Hematopoietic multipotent progenitor cell (in vitro differentiated cells): Measurements from ENCODE around the gene BPIFB4. TPM values are rescaled to one million over a fixed set of nuclear protein-coding genes. Genes with fewer than 3 reads are reported as not detected.
A peak's percentile ranks its signal among the peaks of the same experiment; 100 is the strongest.

ENCODE experiments used
- DNase-seq, 3 donors: peaks; one replicate each; pipeline ENCODE4 v3.0.0-alpha.2; 2011 to 2015; ENCODE audit warnings: low read depth in 2 of 3, low spot score in 2 of 3
- total RNA-seq: library from RNA; depleted of rRNA; stranded (reverse); fragments of >200 nt; gene quantifications from one replicate; pipeline ENCODE4 v1.2.3, GENCODE V29; 2012

BPIFB4 gene
- total RNA-seq, 1 donor, result not detected

DNA sequence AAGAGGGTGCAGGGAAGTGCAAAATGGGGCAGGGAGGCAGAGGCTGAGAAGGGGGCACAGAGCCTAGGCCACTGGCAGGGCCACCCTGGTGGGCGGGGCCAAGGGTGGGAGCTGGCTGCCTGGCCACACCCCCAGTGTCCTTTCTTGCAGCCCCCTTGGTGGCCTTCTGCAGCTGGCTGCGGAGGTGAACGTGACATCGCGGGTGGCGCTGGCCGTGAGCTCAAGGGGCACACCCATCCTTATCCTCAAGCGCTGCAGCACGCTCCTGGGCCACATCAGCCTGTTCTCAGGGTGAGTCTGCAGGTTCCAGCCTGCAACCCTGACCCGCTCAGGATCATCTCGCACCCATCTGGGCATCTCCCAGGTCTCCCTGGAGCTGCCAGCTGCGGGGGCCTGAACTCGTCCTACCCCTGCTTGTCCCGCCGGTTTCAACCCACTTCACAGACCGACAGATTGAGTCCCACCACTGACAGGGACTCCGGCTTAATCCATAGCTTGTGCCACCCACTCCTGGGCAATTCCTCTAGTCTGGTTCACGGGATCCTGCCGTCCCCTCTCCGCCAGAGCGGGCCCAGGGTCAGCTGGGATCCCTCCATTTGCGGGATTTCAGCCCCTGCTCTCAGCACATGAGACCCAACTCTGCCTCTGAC is 19.6 kb upstream of the BPIFB4 start:
- DNase-seq, result no peak

DNA sequence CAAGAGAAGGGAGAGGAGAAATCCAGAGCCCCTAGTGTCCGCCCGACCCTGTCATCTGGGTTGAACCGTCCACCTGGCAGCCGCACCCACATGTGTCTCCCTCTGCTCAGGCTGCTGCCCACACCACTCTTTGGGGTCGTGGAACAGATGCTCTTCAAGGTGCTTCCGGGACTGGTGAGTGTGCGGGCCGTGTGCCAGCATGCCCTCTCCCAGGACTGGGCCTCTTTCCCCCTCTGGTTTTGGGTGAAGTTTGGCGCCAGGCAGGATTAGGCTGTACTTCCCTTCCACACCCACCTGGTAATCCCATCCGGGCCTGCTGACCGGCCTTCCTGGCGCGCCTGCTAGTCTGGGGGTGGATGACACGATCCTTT is 17.8 kb upstream of the BPIFB4 start:
- DNase-seq, result peak in 2 of 3 donors; percentile 26 to 70

DNA sequence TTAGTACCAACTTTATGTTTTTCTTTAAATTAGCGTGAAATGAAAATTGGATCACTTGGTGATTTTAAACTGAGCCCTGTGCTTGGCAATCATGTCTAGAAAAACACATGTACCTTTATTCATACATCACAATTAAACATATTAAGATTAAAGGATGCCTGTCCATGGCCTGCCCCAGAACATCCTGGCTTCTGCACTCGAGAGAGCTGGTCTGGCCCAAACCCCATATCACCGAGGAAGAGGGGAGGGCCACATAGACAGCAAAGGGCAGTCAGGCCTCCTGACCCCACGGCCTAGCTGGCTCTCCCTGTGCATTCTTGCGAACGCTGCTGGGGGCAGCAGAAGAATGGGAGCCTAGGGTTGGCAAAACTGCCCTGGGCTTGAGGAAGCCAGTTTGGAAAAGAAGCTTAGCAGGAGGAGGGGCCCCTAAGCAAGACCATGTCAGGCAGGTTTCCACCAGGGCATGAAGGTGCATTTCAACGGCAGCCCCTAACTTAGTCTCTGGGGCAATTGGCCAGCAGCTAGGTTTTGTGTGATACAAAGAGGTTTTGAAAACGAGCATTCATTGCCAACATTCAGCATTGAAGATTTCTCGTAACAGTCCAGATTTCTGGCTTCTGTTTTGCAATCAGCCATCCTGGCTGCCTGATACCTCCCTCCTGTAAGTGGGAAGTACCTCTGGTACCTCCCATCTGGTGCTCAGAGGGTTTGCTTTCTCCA is 17.2 kb upstream of the BPIFB4 start:
- DNase-seq, result no peak

DNA sequence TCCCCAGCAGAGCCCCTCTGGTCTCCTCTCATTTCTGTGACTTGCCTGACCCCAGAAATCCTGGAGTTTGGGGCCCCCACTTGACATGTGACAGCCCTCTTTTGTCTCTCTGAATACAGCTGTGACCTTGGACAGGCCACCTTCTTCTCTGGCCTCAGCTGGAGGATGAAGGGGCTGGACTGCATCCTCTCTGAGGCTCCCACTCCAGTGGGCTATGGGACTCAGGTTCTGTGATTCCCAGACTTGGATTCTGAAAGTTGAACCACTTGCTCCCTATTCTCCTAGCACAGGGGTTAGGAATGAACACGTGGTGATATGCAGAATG is 16.7 kb upstream of the BPIFB4 start:
- no peak for DNase-seq

DNA sequence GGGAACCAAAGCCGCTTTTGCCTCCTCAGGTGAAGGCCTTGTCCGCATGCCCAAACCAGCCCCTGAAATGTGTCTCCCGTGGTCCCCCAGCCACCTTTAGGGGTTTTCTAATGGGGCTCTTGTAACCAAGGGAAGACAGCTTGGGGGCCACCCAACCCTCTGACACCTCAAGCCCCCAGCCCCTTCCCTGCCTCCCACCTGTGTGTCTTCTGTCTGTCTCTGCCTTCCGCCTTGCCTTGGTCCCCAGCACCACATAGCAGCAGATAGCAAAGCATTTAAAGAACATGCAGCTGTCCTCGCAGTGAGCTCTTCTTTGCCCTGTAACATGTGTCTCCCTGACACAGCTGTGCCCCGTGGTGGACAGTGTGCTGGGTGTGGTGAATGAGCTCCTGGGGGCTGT is 16.2 kb upstream of the BPIFB4 start:
- no peak for DNase-seq

DNA sequence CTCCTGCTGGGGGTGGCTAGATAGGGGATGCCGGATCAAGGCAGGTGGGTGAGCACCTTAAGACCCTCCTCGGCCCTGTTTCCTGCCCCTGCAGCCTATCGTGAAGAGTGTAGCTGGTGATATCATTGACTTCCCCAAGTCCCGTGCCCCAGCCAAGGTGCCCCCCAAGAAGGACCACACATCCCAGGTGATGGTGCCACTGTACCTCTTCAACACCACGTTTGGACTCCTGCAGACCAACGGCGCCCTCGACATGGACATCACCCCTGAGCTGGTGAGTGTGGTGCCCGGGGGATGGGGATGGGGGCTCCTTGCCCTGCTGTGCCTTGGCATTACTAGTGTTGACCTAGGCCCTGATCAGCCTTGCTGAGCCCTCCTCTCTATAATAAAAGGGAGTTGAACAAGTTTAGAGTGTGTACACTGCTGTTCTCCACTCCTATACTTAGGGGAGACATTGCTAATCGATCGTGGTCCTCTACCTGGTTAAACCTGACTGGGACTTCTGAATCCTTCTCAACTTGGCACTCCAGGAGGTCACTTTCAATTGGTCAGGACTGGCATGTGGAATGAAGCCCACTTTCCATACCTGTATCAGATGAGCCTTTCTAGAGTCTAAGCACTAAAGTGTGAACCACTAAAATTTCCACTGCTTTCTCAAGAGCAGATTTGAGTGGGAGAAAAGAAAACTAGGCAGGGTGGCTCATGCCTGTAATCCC is 14.7 kb upstream of the BPIFB4 start:
- no peak for DNase-seq

DNA sequence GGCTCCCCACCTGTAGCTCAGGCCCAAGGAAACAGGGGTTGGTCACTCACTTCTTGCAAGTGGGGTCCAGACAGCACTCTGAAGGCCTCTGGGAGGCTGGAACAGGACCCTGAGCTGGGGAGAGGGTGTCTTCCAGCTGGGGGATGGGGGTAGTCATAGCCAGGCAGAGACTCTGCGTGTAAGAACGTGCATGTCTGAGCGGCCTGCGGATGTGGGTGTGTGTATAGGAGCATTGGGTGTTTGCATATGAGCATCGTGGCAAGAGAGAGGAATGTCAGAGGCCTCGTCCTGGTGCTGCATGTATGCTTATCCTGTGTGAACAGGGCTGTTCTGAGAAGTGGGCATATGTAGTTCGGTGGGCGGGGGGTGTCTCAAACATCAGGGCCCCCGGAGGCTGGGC is 13.7 kb upstream of the BPIFB4 start:
- DNase-seq, result no peak

DNA sequence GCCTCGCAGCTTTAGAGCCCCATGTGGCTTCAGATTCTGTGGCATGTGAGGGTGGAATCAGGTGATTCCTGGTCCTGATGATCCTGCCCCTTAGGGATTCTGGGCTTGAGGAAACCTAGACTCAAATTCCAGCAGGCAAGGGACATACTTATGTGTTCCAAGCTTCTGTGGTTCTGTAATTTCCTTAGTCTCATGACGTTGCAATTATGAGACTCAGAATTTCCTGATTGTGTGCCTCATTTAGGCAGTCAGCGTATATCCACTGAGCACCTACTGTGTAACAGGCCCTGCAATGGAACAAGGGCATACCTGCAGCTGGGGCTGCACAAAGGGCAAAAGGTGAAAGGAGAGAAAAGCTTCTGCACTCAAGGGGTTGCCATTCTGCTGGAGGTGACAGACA is 11.6 kb upstream of the BPIFB4 start:
- peak in 2 of 3 donors; percentile 17 to 27 for DNase-seq

DNA sequence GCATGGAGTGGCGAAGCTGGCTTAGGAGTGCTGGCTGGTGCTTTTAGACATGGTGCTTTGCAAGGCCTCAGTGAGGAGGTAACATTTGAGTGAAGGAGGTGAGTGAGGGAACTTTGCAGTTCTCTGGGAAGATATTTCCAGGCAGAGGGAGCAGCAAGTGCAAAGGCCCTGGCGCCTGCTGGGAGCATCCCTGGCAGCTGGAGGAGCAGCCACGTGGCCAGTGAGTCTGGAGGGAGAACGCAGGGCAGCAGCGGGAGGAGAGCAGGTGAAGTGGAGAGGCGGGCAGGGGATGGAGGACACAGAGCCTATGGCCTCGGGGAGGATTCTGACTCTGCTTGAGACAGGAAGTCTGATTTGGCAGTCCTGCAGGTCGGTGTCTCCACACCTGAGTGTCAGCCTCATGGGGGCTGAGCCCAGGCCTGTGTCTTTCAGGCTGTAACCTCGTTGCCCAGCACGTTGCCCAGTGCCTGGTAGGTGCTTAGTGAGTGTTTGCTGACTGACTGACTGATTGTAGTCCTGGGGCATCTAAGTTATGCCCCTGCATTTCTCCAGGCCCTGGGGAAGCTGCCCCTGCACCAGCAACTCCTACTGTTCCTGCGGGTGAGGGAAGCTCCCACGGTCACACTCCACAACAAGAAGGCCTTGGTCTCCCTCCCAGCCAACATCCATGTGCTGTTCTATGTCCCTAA is 11.0 kb upstream of the BPIFB4 start:
- DNase-seq, result no peak

DNA sequence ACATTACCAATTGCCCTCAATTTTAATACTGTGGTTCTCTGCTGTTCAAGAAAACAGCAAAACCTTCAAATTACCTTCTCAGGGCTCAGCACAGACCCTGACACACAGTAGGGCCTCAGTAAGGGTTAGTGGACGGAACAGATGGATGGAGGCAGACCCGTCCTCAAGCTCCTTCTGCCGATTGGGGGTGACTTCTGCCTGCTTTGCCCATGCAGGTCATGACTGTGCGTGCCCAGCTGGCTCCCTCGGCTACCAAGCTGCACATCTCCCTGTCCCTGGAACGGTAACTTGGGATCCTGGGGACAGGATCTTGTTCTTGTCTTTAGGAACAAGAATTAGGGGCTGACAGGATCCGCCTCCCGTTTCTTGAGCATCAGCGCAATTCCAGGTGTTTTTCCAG is 9.8 kb upstream of the BPIFB4 start:
- no peak for DNase-seq

DNA sequence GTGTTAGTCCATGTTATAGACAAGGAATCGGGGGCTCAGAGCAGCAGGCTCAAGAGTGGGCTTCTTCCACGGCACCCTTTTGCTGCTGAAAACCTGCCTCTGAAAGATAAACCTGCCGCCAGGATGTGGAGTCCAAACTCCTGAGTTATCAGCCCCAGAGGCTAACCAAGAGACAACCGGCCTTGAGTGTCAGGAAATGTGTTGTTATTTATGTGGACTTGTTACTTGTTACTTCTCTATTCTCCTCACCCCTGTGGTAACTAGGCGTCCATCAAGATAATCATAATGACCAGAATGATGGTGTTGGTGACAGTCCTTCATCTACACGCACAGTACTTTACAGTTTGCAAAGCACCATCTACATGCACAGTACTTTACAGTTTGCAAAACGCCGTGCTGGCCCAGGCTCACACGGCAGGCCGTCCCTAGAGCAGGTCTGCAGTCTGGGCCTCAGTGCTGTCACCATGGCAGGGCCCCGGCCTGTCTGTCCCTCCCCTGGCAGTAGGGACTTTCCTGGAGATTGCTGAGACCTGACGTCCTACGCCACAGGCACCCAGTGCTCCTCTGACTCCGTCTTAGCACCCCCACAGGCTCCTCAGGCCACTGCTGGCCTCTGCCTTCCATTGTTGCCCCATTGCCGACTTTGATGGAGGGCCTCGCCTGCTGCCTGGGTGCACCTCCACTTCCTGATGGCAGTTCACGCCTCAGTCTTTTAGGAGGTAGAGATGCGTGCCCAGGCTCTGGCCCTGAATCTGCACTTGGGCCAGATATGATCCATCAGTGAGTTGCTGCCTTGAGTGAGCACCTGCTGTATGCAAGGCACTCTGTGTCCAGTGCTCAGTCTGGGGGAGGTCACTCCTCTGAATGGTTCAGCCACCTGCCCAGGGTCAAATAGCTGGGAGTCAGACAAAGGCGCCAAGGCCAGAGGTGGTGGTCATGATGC is 9.1 kb upstream of the BPIFB4 start:
- peak in 2 of 3 donors; percentile 37 to 60 for DNase-seq

DNA sequence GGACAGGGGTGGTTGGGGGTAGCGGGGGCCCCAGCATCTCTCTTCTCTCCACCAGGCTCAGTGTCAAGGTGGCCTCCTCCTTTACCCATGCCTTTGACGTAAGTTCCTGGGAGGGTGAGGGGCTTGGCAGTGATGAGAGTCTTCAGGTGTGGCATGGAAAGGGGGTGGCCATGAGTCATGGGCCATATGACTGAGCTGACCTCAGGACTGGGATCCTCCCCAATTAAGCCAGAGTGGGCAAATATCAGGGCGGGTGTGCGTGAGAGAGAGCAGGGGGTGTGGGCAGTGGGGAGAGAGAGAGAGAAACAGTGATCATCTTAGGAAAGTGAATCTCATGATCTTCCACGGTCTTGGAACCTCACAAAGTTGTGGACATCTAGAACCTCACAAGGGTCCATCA is 8.2 kb upstream of the BPIFB4 start:
- DNase-seq, result no peak

DNA sequence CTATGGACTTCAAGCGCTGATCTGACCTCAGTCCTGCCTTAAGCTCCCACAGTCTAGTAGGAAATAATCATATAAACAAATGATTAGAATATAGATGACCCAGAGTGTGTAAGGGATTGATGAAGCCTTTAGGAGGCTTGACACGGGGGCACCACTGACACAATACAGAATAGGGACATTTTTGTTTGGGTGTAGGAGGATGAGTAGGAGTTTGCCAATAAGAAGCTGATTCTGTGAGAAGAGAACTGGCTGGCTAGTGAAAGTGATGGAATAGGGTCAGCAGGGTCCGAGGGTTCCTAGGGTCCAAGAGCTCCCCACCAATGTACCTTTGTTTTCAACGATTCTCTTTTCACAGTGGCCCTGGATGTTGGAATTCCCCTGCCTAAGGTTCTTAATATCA is 7.1 kb upstream of the BPIFB4 start:
- no peak for DNase-seq

DNA sequence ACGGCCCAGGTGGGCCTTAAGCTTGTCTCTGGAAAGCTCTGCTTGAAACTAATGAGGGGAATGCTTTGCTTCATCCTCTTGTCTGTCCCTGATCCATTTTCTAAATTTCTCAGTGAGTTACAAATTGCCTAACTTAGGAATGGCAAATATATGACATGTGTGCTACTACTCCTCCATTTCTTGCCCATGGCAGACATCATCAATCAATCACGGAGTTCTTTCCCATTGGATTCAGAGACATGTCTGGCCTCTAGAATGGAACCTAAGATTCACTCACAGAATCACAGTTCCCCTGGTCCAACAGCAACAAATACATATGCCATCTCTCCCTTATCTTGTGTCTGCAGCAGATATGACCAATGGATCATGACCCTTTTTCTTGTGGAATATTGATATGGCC is 6.6 kb upstream of the BPIFB4 start:
- no peak for DNase-seq

DNA sequence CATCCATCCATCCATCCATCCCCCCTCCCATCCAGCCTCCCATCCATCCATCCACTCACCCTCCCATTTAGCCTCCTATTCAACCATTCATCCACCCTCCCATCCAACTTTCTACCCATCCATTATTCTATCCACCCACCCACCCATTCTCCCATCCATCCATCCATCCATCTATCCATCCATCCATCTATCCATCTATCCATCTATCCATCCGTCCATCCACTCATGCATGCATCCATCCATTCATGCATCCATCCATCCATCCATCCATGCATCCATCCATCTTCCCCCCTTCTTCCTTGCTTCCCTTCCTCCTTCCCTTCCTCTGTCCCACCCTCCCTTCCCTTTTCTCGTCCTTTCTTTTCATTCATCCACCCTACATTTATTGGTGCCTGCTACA is 4.8 kb upstream of the BPIFB4 start:
- no peak for DNase-seq

DNA sequence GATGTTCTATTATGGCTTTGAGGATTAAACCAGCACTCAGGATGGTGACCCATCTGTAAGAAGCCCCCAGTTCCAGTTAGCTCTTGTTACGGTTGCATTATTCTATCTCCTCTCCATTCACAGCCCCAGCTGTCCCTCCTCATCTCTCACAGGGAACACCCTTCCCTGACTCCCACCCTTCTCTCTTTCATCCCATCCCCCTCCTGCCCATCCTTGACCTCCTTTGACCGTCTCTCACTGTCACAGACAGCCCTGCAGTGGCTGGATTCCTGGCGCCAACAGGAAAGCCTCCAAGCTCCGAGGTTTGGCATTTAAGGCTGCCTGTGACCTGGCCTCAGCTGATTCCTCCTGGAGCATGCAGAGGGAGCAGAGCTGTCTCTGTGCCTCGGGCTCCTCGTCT is 4.2 kb upstream of the BPIFB4 start:
- no peak for DNase-seq

DNA sequence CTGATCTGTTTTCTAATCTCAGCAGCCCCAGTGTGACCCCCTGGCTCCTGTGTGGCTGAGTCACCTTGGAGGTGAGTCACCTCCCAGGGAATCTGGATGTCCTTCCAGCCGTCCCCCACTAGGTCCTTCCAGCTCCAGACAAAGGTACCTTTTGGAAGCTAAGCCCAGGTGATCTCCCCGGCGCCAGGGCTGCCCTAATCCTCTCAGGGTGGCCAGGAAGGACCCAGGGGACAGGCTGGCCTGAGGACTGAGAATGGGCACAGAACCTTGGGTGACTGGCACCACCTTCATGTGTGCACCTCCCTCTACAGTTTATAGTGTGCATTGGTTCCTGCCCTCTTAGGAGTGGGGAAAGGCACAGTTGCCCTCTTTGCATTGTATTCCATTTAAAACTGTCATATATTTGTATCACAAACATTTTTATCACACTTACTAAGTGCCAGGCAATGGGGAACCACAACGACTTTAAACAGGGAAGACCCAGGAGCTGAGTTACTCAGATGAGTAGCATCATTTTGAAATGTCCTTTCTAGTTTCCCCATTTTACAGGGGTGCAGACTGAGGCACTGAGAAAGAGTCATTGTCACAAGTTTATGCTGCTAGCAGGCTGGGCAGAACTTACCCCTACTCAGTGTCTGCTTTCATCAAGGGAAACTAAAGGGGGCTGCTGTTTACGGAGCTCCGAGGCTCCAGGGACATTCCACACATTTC is 2.6 kb upstream of the BPIFB4 start:
- DNase-seq, result peak in 1 of 3 donors; percentile 26

DNA sequence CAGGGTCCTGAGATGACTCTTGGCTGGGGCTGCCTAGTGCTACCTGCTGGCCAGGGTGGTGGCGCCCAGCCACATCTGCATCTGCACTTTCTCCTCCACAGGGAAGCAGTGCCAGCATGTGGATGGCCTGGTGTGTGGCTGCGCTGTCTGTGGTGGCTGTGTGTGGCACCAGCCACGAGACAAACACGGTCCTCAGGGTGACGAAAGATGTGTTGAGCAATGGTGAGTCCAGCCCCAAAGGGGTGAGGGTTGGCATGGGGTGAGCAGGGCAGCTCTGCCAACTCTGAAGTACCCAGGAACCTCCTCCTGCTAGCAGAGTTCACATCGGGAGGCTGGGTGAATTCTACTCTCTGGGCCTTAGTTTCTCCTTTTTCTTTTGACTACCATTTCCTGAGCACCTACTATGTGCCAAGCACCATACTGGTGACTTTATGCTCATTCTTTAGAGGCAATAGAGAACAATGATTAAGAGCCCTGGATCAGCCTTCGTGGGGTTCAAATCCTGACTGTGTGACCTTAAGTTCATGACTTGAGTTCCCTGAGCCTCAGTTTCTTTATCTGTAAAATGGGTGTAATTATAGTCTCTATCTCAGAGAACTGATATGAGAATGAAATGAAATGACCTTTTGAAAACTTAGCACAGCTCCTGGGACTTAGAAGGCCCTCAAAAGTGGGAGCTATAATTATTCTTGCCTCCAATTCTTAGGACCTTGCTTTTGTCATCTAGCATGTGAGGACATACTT is 2.1 kb downstream of the BPIFB4 start:
- DNase-seq, result no peak

DNA sequence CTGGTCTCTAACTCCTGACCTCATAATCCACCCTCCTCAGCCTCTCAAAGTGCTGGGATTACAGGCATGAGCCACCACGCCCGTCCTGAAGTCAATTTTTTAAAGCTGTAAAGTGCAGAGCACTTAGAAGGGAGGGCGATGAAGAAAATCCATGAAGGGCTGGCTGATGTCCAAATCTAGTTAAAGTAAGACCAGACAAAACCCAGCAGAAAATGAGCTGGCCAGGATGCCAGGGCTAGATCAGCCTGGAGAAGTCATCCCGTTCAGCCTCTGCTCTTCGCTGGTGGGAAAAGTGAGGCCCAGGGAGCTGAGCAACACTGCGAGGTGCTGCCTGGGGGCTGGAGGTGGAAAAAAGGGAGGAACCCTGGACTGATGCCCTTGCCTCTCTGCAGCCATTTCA is 3.1 kb downstream of the BPIFB4 start:
- no peak for DNase-seq
